Astrocyte of the spinal cord (primary cell): ENCODE data around the gene TSPAN8.

Experiments
- DNase-seq: peaks from one replicate; pipeline ENCODE4 v3.0.0; 2011; ENCODE audit warnings: low read depth, low spot score
- H3K4me3 ChIP-seq: 2 replicates; pipeline ENCODE4 v1.5.1; 2011; ENCODE audit warnings: low read depth, mild to moderate bottlenecking, low read length, moderate library complexity
- CTCF ChIP-seq: IDR thresholded peaks from 2 replicates; pipeline ENCODE4 v1.5.1; 2012; ENCODE audit warnings: low read depth, mild to moderate bottlenecking, low read length, inconsistent platforms
- in situ Hi-C: cut with HindIII; loops from 2 replicates; pipeline ENCODE4 v1.10.0; 2017; ENCODE audit warnings: low sequenced_read_pairs

The TSPAN8 gene

GRCh38 chr12:71135077-71135811, 22.6 kb downstream of the TSPAN8 start:
- in situ Hi-C loops = no loop called here
- no peak for TF ChIP-seq CTCF
- DNase-seq = no peak
- H3K4me3 ChIP-seq = no peak overlapping the region

GRCh38 chr12:71134405-71134804, 23.4 kb downstream of the TSPAN8 start:
- no peak for TF ChIP-seq CTCF
- in situ Hi-C loops = no loop called here
- no peak for DNase-seq
- no peak overlapping the region for H3K4me3 ChIP-seq

- in situ Hi-C loops = no loop called here
- TF ChIP-seq CTCF = no peak
- no peak overlapping the region for H3K4me3 ChIP-seq
- no peak for DNase-seq
Observed at GRCh38 chr12:71130521-71131069, 27.2 kb downstream of the TSPAN8 start.

GRCh38 chr12:71129364-71129763, 28.4 kb downstream of the TSPAN8 start:
- TF ChIP-seq CTCF = no peak
- H3K4me3 ChIP-seq = no peak overlapping the region
- in situ Hi-C loops = no loop called here
- DNase-seq = no peak

- DNase-seq = no peak
- in situ Hi-C loops = no loop called here
- no peak overlapping the region for H3K4me3 ChIP-seq
- TF ChIP-seq CTCF = no peak
Observed at GRCh38 chr12:71128191-71128788, 29.5 kb downstream of the TSPAN8 start.

GRCh38 chr12:71125949-71126348, 31.9 kb downstream of the TSPAN8 start:
- no peak for TF ChIP-seq CTCF
- DNase-seq = no peak
- in situ Hi-C loops = no loop called here
- H3K4me3 ChIP-seq = no peak overlapping the region
